Neural cell (in vitro differentiated cells): ENCODE data around the gene ARSA.

Experiments
- CTCF ChIP-seq: fragments of 450-650 bp; IDR thresholded peaks from 2 replicates; pipeline ENCODE4 v1.5.1; 2014; ENCODE audit warnings: antibody characterized with exemption, mild to moderate bottlenecking, moderate library complexity; ENCODE audit not compliant: poor library complexity, severe bottlenecking
- EZH2 ChIP-seq: fragments of 200-600, 300-800 bp; shearing (Covaris generic), sonication (generic); IDR thresholded peaks from 2 replicates; pipeline ENCODE4 v1.6.1; 2014; ENCODE audit warnings: antibody characterized with exemption, low read length, borderline replicate concordance, mild to moderate bottlenecking; ENCODE audit not compliant: insufficient read depth, poor library complexity, severe bottlenecking
- POLR2AphosphoS5 ChIP-seq: IDR thresholded peaks from 2 replicates; pipeline ENCODE4 v1.6.1; 2012
- REST ChIP-seq: IDR thresholded peaks from 2 replicates; pipeline ENCODE4 v1.6.1; 2012; ENCODE audit warnings: borderline replicate concordance
- SMC3 ChIP-seq: fragments of 450-650 bp; conservative IDR thresholded peaks from 2 replicates; pipeline ENCODE4 v1.6.1; 2014; ENCODE audit warnings: antibody characterized with exemption, mild to moderate bottlenecking, moderate library complexity; ENCODE audit not compliant: poor library complexity

GRCh38 chr22:50665738-50666137 lies 37.8 kb upstream of the ARSA start:
- TF ChIP-seq EZH2 (no peak), CTCF (no peak), REST (no peak), POLR2AphosphoS5 (no peak), SMC3 (no peak)
